Activated CD8-positive, alpha-beta memory T cell treated with anti-CD3 and anti-CD28 coated beads for 1 hour (primary cell): Measurements from ENCODE around the gene AHCY.

Experiments used
- DNase-seq, 2 donors: peaks; one replicate each; pipeline ENCODE4 v3.0.0-alpha.2; 2020; ENCODE audit warnings: low read depth in 1 of 2; ENCODE audit errors: extremely low read depth in 1 of 2

The AHCY gene

GRCh38 chr20:34324541-34324940 lies 21.4 kb upstream of the AHCY start:
- DNase-seq, result no peak

- no peak for DNase-seq
Measured at GRCh38 chr20:34322267-34323105, 19.3 kb upstream of the AHCY start.

GRCh38 chr20:34320861-34321260 lies 17.7 kb upstream of the AHCY start:
- no peak for DNase-seq

- no peak for DNase-seq
Measured at GRCh38 chr20:34318609-34319443, 15.7 kb upstream of the AHCY start.

GRCh38 chr20:34316196-34316814 lies 13.2 kb upstream of the AHCY start:
- DNase-seq, result no peak

- DNase-seq, result no peak
Measured at GRCh38 chr20:34315236-34315635, 12.1 kb upstream of the AHCY start.

- DNase-seq, result peak; percentile 62 to 72
Measured at GRCh38 chr20:34312544-34313217, 9.5 kb upstream of the AHCY start.

GRCh38 chr20:34312024-34312460 lies 8.9 kb upstream of the AHCY start:
- DNase-seq, result no peak

- DNase-seq, result no peak
Measured at GRCh38 chr20:34311118-34312023, 8.2 kb upstream of the AHCY start.

GRCh38 chr20:34310481-34311117 lies 7.4 kb upstream of the AHCY start:
- DNase-seq, result no peak

GRCh38 chr20:34309691-34310090 lies 6.5 kb upstream of the AHCY start:
- DNase-seq, result no peak

GRCh38 chr20:34305333-34306230 lies 2.4 kb upstream of the AHCY start:
- no peak for DNase-seq

- DNase-seq, result no peak
Measured at GRCh38 chr20:34302312-34302722, 838 bp downstream of the AHCY start.

- DNase-seq, result no peak
Measured at GRCh38 chr20:34301587-34302311, 1.4 kb downstream of the AHCY start.

- DNase-seq, result no peak
Measured at GRCh38 chr20:34300809-34301586, 2.2 kb downstream of the AHCY start.

- no peak for DNase-seq
Measured at GRCh38 chr20:34300256-34300806, 2.8 kb downstream of the AHCY start.
